NCI-H774 (cell line): ENCODE data around the gene HSPBP1.
"Not testable (repeated sequence)": the region's sequence is repeated elsewhere in the genome, so short reads cannot be mapped to it uniquely, and the experiment has no call there.

ENCODE experiments used
- DNase-seq: peaks from one replicate; lab custom pipeline; 2025; lab: John Stamatoyannopoulos, UW

The HSPBP1 gene, protein sequence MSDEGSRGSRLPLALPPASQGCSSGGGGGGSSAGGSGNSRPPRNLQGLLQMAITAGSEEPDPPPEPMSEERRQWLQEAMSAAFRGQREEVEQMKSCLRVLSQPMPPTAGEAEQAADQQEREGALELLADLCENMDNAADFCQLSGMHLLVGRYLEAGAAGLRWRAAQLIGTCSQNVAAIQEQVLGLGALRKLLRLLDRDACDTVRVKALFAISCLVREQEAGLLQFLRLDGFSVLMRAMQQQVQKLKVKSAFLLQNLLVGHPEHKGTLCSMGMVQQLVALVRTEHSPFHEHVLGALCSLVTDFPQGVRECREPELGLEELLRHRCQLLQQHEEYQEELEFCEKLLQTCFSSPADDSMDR

GRCh38 chr19:55279770-55280643 is at the start of gene HSPBP1:
HSPBP1 (minus strand) TSS chr19:55280110; CDS start chr19:55279608, 502 bp downstream.
- DNase-seq, result peak; percentile 95

DNA sequence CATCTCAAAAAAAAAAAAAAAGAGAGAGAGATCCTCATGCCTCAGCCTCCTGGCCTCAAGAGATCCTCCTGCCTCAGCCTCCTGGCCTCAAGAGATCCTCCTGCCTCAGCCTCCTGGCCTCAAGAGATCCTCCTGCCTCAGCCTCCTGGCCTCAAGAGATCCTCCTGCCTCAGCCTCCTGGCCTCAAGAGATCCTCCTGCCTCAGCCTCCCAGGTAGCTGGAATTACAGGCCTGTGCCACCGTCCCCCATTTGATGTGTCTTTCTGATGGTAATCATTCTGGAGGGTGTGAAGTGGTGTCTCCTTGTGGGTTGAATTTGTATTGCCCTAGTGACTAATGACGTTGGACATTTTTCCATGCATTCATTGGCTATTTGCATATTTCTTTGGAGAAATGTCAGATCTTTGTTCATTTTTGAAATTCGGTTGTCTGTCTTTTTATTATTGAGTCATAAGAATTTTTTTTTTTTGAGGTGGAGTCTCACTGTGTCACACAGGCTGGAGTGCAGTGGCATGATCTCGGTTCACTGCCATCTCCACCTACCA is 48.9 kb upstream of the HSPBP1 start:
- DNase-seq, result not testable (repeated sequence)

- DNase-seq, result no peak
These were observed 45.3 kb upstream of the HSPBP1 start, which contains the start of gene TMEM150B for GRCh38 chr19:55325172-55325571. TMEM150B (minus strand) TSS chr19:55325341; CDS start chr19:55321036, 4,305 bp downstream.

GRCh38 chr19:55324662-55325061 is 44.8 kb upstream of the HSPBP1 start:
- DNase-seq, result no peak

GRCh38 chr19:55322204-55322885 is 42.4 kb upstream of the HSPBP1 start:
- DNase-seq, result no peak

- no peak for DNase-seq
These were observed 41.7 kb upstream of the HSPBP1 start for GRCh38 chr19:55321466-55322137.

DNA sequence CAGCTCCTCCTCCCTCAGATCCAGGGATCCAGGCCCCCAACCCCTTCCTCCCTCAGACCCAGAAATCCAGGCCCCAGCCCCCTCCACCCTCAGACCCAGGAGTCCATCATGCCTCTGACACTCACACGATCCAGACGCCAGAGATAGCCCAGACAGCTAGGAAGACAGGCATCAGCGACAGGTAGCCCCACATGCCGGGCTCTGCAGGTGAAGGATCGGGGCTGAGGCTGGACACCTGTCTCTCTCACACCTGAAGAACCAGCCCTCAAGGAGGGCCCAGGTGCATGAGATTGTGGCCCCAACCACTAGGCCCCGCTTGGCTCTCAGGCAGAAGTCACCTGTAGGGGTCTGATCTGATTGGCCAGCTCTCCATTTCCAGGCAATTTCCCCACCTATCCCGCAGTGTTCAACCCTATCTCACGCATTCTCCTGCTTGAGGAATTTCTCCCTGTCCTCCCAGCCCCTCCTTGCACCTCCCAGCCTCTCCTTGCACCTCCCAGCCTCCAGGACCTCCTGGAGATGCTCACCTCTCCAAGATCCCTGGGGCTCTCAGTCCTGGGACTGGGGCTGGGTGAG is 41.0 kb upstream of the HSPBP1 start:
- no peak for DNase-seq

DNA sequence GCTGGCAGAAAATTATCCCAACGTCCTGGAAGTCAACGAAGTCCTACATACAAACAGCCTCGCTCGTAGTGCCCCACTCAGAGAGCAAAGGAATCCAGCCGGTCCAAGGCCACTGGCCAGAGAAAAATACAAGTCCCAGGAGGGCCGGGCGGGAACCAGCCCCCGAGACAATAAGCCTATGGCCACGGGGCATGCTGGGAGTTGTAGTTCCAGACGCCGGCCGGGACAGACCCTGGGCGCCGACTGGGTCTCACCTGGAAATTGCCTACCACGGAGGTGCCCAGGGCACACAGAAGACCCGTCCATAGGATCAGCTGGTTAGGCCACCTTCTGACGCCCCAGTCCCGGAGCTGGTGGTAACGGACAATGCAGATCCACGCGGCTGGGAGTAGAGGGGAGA is 39.9 kb upstream of the HSPBP1 start:
- no peak for DNase-seq

DNA sequence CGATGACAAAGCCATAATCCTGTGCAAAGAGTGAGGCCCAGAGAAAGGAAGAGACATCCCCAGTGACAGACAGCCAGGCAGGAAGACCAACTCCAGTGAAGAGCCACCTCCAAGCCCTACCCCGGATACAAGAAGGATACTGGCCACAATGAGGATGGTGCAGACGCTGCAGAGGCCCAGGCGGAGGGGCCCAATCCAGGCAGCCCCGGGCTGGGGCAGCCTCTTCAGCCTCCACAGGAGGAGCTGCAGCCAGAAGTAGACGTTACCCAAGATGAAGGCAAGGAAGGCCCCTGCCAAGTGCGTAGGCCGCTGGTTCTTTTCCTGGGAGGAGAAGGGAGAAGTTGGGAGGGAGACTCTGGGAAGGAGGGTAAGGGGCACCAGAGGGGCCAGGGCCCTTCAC is 36.7 kb upstream of the HSPBP1 start:
- DNase-seq, result no peak

GRCh38 chr19:55315956-55316525 is 36.1 kb upstream of the HSPBP1 start:
- no peak for DNase-seq

- no peak for DNase-seq
These were observed 34.5 kb upstream of the HSPBP1 start for GRCh38 chr19:55314396-55314795.

GRCh38 chr19:55312621-55313512 is 33.0 kb upstream of the HSPBP1 start:
- DNase-seq, result no peak

DNA sequence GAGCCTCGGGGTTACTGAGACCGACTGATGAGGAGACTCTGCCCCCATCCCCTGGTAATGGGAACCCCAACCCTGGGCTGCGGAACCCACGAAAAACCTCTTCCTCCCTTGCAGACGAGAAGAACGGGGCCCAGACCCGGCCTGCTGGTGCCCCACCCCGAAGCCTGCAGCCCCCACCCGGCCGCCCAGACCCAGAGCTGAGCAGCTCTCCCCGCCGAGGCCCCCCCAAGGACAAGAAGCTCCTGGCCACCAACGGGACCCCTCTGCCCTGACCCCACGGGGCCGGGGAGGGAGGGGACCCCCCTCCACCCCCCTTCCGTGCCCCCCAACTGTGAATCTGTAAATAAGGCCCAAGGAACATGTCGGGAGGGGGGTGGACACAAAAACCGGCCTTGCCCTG is 31.9 kb upstream of the HSPBP1 start:
- no peak for DNase-seq

DNA sequence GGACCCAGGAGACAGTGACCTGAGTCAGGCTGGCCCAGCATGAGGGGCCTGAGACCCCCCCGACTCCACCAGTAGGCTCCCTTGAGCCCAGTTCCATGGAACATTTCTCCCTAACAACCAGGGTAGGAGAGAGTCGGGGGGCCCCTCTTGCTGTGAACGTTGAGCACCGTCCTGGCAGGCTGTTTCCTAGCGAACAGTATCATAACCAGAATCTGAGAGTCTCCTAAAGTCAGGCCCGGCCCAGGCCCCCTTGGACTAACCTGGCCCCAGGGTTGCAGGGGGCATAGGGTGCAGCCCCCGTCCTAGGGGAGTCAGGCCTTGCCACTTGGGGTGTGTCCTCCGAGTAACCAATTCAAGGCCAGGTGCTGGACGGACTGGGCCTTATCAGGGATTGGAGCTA is 31.5 kb upstream of the HSPBP1 start:
- DNase-seq, result no peak

DNA sequence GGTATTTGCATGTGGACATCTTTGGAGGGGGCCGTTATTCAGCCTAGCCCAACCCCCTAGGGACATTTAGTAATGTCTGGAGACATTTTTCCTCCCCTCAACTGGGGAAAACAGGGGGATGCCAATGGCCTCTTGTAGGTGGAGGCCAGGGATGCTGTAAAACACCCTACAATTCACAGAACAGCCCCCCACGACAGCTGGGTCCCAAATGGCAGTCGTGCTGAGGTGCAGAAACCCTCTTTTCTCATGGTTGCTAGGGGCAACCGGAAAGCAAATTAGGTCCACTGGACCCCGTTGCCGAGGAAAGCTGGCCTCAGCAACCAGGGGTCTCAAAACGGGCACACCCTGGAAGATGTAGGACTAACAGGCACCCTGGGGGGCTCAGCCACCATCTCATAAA is 30.6 kb upstream of the HSPBP1 start:
- no peak for DNase-seq

- DNase-seq, result no peak
These were observed 29.5 kb upstream of the HSPBP1 start for GRCh38 chr19:55309448-55309847.

DNA sequence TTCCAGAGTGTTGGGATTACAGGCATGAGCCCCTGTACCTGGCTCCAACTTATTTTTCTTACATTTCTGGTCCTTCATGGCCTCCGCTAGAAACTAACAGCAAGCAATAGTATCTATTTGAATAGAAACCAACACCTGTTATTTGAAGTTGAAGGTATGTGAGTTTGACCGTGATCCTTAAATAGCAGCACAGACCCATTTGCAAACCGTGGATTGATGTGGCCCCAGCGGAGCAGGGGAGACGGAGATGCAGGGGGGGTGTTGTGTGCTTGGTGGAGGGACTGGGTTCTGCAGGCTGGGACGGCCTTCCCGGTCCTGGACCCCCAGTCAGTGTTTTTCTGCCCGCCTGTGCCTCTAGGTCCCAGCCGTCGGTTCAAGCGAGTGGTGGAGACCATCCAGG is 28.4 kb upstream of the HSPBP1 start:
- DNase-seq, result no peak

DNA sequence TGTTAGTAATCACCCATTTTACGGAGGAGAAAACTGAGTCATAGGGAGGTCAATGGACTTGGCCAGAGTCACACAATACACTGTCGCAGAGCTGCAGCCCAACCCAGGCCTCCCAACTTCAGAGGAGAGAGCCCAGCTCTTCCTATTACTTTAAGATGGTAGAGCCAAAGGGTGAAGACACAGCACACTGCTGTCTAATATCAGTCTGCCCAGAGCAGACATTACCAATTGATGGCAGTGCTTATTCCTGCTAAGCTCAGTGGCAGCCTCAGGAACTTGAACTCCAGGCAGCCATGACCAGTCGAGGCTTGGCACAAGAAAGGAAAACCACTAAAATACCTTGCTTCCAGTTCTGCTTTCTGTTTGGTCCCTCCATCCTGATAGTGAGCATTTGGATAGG is 26.8 kb upstream of the HSPBP1 start:
- DNase-seq, result no peak

DNA sequence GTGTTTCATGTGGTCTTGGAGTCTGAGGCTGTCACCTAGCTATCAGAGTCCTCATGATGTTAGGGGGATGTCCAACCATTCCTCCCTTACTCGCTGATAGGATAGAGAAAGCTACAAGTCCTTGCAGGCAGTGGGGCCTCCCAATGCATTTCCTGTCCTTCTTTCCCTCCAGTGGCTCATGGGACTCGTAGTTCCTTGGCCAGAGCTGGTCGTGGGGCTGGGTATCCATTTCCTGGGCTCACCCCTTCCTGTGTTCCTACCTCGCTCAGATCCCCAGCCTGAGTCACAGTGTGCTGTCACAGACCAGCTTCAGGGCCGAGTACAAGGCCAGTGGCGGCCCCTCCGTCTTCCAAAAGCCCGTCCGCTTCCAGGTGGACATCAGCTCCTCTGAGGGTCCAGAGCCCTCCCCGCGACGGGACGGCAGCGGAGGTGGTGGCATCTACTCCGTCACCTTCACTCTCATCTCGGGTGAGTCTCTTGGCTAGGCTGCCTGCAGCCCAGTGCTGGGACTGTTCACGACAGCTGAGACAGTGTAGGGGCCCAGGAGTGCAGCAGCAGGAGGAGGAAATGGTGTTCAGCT is 26.2 kb upstream of the HSPBP1 start:
- DNase-seq, result no peak

GRCh38 chr19:55305491-55305890 is 25.6 kb upstream of the HSPBP1 start:
- no peak for DNase-seq
